GM23338 (cell line): ENCODE data around the gene TCFL5. TPM values are rescaled to one million over a fixed set of nuclear protein-coding genes. Genes with fewer than 3 reads are reported as not detected.
A peak's percentile ranks its signal among the peaks of the same experiment; 100 is the strongest.

Experiments used
- ATAC-seq: fragments of 200-7000 bp; cut with Tn5 transposase; 3 replicates; pipeline ENCODE4 v1.9.1; 2020
- DNase-seq: peaks from one replicate; pipeline ENCODE4 v3.0.0-alpha.2; 2015; ENCODE audit warnings: low spot score
- H2AFZ ChIP-seq: fragments of 200-600 bp; sonication (generic); 2 replicates; pipeline ENCODE4 v1.8.0; 2016; ENCODE audit warnings: antibody characterized with exemption, mild to moderate bottlenecking, moderate library complexity
- H3F3A ChIP-seq: fragments of 200-600 bp; sonication (generic); replicated peaks from 2 replicates; pipeline ENCODE4 v1.8.0; 2017; ENCODE audit warnings: antibody characterized with exemption, mixed run types, low read depth
- H3K27ac ChIP-seq: fragments of 200-600 bp; sonication (generic); 2 replicates; pipeline ENCODE4 v1.6.1; 2016; ENCODE audit warnings: low read depth
- H3K27me3 ChIP-seq: fragments of 200-600 bp; sonication (generic); 2 replicates; pipeline ENCODE4 v1.8.0; 2016; ENCODE audit warnings: mild to moderate bottlenecking, mixed run types, moderate library complexity; ENCODE audit not compliant: insufficient read depth
- H3K36me3 ChIP-seq: fragments of 200-600 bp; sonication (generic); 2 replicates; pipeline ENCODE4 v1.8.0; 2016; ENCODE audit warnings: mild to moderate bottlenecking; ENCODE audit not compliant: insufficient read depth
- H3K4me1 ChIP-seq: fragments of 200-600 bp; sonication (generic); 2 replicates; pipeline ENCODE4 v1.8.0; 2016; ENCODE audit warnings: mild to moderate bottlenecking, moderate library complexity; ENCODE audit not compliant: insufficient read depth
- H3K4me2 ChIP-seq: fragments of 200-600 bp; sonication (generic); 2 replicates; pipeline ENCODE4 v1.7.1; 2017; ENCODE audit warnings: mixed run types
- H3K4me3 ChIP-seq: fragments of 200-600 bp; sonication (generic); 2 replicates; pipeline ENCODE4 v1.6.1; 2016; ENCODE audit warnings: mixed run types
- H3K79me2 ChIP-seq: fragments of 200-600 bp; sonication (generic); replicated peaks from 2 replicates; pipeline ENCODE4 v1.8.0; 2017; ENCODE audit warnings: mild to moderate bottlenecking; ENCODE audit not compliant: insufficient read depth
- H3K9me2 ChIP-seq: fragments of 200-600 bp; sonication (generic); 2 replicates; pipeline ENCODE4 v1.8.0; 2017; ENCODE audit not compliant: insufficient read depth
- H4K20me1 ChIP-seq: fragments of 200-600 bp; sonication (generic); replicated peaks from 2 replicates; pipeline ENCODE4 v1.8.0; 2017; ENCODE audit warnings: mild to moderate bottlenecking; ENCODE audit not compliant: insufficient read depth
- H3K27ac Mint-ChIP-seq: 2 replicates; pipeline ENCODE4 v1.8.0; 2020; ENCODE audit warnings: inconsistent platforms, mild to moderate bottlenecking, moderate library complexity, mixed read lengths
- H3K27me3 Mint-ChIP-seq: 3 replicates; pipeline ENCODE4 v1.8.0; 2022; ENCODE audit warnings: low read depth, mild to moderate bottlenecking, moderate library complexity, mixed read lengths, inconsistent platforms; ENCODE audit not compliant: insufficient read depth, poor library complexity
- H3K36me3 Mint-ChIP-seq: 3 replicates; pipeline ENCODE4 v1.8.0; 2021; ENCODE audit warnings: low read depth, mild to moderate bottlenecking, inconsistent platforms, moderate library complexity, mixed read lengths
- H3K4me1 Mint-ChIP-seq: 3 replicates; pipeline ENCODE4 v1.8.0; 2020; ENCODE audit warnings: mild to moderate bottlenecking, inconsistent platforms, mixed read lengths
- H3K4me3 Mint-ChIP-seq: 3 replicates; pipeline ENCODE4 v1.8.0; 2021; ENCODE audit warnings: moderate library complexity, mild to moderate bottlenecking, inconsistent platforms, mixed read lengths
- H3K9me3 Mint-ChIP-seq: 3 replicates; pipeline ENCODE4 v1.8.0; 2020; ENCODE audit warnings: moderate library complexity, mild to moderate bottlenecking, inconsistent platforms, mixed read lengths
- CREB1 ChIP-seq: fragments of 250-450 bp; sonication (Bioruptor Pico); IDR thresholded peaks from 2 replicates; pipeline ENCODE4 v1.5.0; 2020; ENCODE audit warnings: low read depth, mild to moderate bottlenecking, moderate library complexity
- ETS1 ChIP-seq: IDR thresholded peaks from 2 replicates; pipeline ENCODE4 v1.6.1; 2016; ENCODE audit warnings: antibody characterized with exemption
- EZH2 ChIP-seq: fragments of 200-600 bp; sonication (generic); IDR thresholded peaks from one replicate; pipeline ENCODE4 v1.8.0; 2017; ENCODE audit warnings: antibody characterized with exemption, mild to moderate bottlenecking, low read depth; ENCODE audit not compliant: unreplicated experiment
- JUNB ChIP-seq: IDR thresholded peaks from one replicate; pipeline ENCODE4 v1.6.1; 2016; ENCODE audit warnings: antibody characterized with exemption; ENCODE audit not compliant: unreplicated experiment
- NANOG ChIP-seq: IDR thresholded peaks from 2 replicates; pipeline ENCODE4 v1.6.1; 2016; ENCODE audit warnings: antibody characterized with exemption, borderline replicate concordance
- POLR2AphosphoS5 ChIP-seq: IDR thresholded peaks from 2 replicates; pipeline ENCODE4 v1.6.1; 2016; ENCODE audit warnings: antibody characterized with exemption, low read depth
- STAT1 ChIP-seq: IDR thresholded peaks from one replicate; pipeline ENCODE4 v1.6.1; 2016; ENCODE audit warnings: antibody characterized with exemption; ENCODE audit not compliant: unreplicated experiment
- ZNF114 ChIP-seq: fragments of 250-450 bp; sonication (Bioruptor Pico); IDR thresholded peaks from 2 replicates; pipeline ENCODE4 v1.5.0; 2020; ENCODE audit warnings: mild to moderate bottlenecking, moderate library complexity
- ZNF331 ChIP-seq: fragments of 250-450 bp; sonication (Bioruptor Pico); IDR thresholded peaks from 2 replicates; pipeline ENCODE4 v1.5.0; 2020; ENCODE audit warnings: low read depth, mild to moderate bottlenecking, moderate library complexity
- polyA plus RNA-seq: library from polyadenylated mRNA; unstranded; fragments of >200 nt; fragmentation: Nextera tagmentation; extraction: Ambion mirVana; gene quantifications from 2 replicates; pipeline ENCODE4 v1.2.1, GENCODE V29; 2016
- total RNA-seq: library from RNA; depleted of rRNA; stranded (reverse); fragments of >200 nt; shearing (Covaris generic); gene quantifications from 2 replicates; pipeline ENCODE4 v1.2.3, GENCODE V29; 2014

The TCFL5 gene
- total and polyA plus RNA-seq, 2 experiments from 2014 or later: 5.8 to 19.3 TPM

GRCh38 chr20:62832212-62832922 is 29.3 kb downstream of the TCFL5 start:
- H3K27me3 ChIP-seq: no peaks in the 10 kb centered on the region
- Mint-ChIP-seq H3K27me3 (peaks cover 9% of the 10 kb centered on the region), H3K4me3 (peak overlapping the region; percentile 6; the same call in 2 of the 3 replicates), H3K4me1 (peaks cover 32% of the 10 kb centered on the region), H3K27ac (peak overlapping the region; percentile 61; the same call in 1 of the 2 replicates), H3K9me3 (no peaks in the 10 kb centered on the region), H3K36me3 (peaks cover 20% of the 10 kb centered on the region; the same call in 2 of the 3 replicates)
- no peaks in the 10 kb centered on the region for H3K4me1 ChIP-seq
- H3K4me3 ChIP-seq: no peak overlapping the region
- H3K9me2 ChIP-seq: no peaks in the 10 kb centered on the region
- H2AFZ ChIP-seq: no peak overlapping the region
- peak overlapping the region; percentile 63; the same call in 1 of the 2 replicates for H3K27ac ChIP-seq
- no peaks in the 10 kb centered on the region for H3K36me3 ChIP-seq
- H3K4me2 ChIP-seq: peak overlapping the region; percentile 40; the same call in 1 of the 2 replicates
- no peaks in the 10 kb centered on the region for H3K79me2 ChIP-seq
- peak; percentile 51 for ATAC-seq
- peaks cover 2% of the 10 kb centered on the region; the same call in 1 of the 2 replicates for H3F3A ChIP-seq
- no peaks in the 10 kb centered on the region for H4K20me1 ChIP-seq
- peak; percentile 48 for DNase-seq
- TF ChIP-seq STAT1 (no peak), ZNF331 (CRISPR knock-in tag) (no peak), JUNB (no peak), POLR2AphosphoS5 (no peak), NANOG (no peak)

- Mint-ChIP-seq H3K27ac (peak overlapping the region; percentile 82), H3K27me3 (peaks cover 6% of the 10 kb centered on the region), H3K9me3 (no peaks in the 10 kb centered on the region), H3K36me3 (peaks cover 17% of the 10 kb centered on the region; the same call in 2 of the 3 replicates), H3K4me3 (no peak overlapping the region; the same call in 2 of the 3 replicates), H3K4me1 (peaks cover 32% of the 10 kb centered on the region)
- Histone ChIP-seq H3K4me3 (no peak overlapping the region), H3K36me3 (no peaks in the 10 kb centered on the region), H3K4me2 (no peak overlapping the region), H3K4me1 (no peaks in the 10 kb centered on the region), H3K27ac (peak overlapping the region; percentile 63), H3F3A (peaks cover 2% of the 10 kb centered on the region; the same call in 1 of the 2 replicates), H3K9me2 (no peaks in the 10 kb centered on the region), H2AFZ (no peak overlapping the region), H4K20me1 (no peaks in the 10 kb centered on the region), H3K79me2 (no peaks in the 10 kb centered on the region), H3K27me3 (no peaks in the 10 kb centered on the region)
- peak; percentile 10 for ATAC-seq
- TF ChIP-seq ZNF331 (CRISPR knock-in tag): no peak
- no peak for TF ChIP-seq CREB1 (CRISPR knock-in tag)
- no peak for TF ChIP-seq EZH2
- DNase-seq: no peak
These were observed 29.8 kb downstream of the TCFL5 start for GRCh38 chr20:62831854-62832211.

GRCh38 chr20:62831361-62831788 is 30.2 kb downstream of the TCFL5 start:
- Mint-ChIP-seq H3K9me3 (no peaks in the 10 kb centered on the region), H3K4me3 (no peak overlapping the region; the same call in 2 of the 3 replicates), H3K36me3 (peaks cover 15% of the 10 kb centered on the region; the same call in 2 of the 3 replicates), H3K27me3 (peaks cover 6% of the 10 kb centered on the region), H3K4me1 (peaks cover 28% of the 10 kb centered on the region), H3K27ac (peak overlapping the region; percentile 82)
- H3K4me2 ChIP-seq: no peak overlapping the region
- H3K4me3 ChIP-seq: no peak overlapping the region
- H3K36me3 ChIP-seq: no peaks in the 10 kb centered on the region
- peaks cover 2% of the 10 kb centered on the region; the same call in 1 of the 2 replicates for H3F3A ChIP-seq
- no peaks in the 10 kb centered on the region for H3K9me2 ChIP-seq
- no peaks in the 10 kb centered on the region for H3K79me2 ChIP-seq
- H2AFZ ChIP-seq: no peak overlapping the region
- H3K27ac ChIP-seq: peak overlapping the region; percentile 63
- no peak for DNase-seq
- TF ChIP-seq ZNF114 (CRISPR knock-in tag) (no peak), ETS1 (no peak), ZNF331 (CRISPR knock-in tag) (no peak)
- H4K20me1 ChIP-seq: no peaks in the 10 kb centered on the region
- H3K27me3 ChIP-seq: no peaks in the 10 kb centered on the region
- no peak for ATAC-seq
- H3K4me1 ChIP-seq: no peaks in the 10 kb centered on the region
